OCI-LY3 (cell line): ENCODE measurements around the gene RIPK3.

Experiments
- EZH2phosphoT487 ChIP-seq: fragments of 200-600 bp; shearing (Covaris generic); IDR thresholded peaks from 2 replicates; pipeline ENCODE4 v1.6.1; 2018; ENCODE audit warnings: antibody characterized with exemption, mixed run types, low read depth
- TF ChIP-seq, protein P1 (sequence below): fragments of 200-600, 300-600 bp; sonication (generic); IDR thresholded peaks from 2 replicates; pipeline ENCODE4 v1.5.1; 2014; ENCODE audit warnings: antibody characterized with exemption, low read length, low read depth

DNA sequence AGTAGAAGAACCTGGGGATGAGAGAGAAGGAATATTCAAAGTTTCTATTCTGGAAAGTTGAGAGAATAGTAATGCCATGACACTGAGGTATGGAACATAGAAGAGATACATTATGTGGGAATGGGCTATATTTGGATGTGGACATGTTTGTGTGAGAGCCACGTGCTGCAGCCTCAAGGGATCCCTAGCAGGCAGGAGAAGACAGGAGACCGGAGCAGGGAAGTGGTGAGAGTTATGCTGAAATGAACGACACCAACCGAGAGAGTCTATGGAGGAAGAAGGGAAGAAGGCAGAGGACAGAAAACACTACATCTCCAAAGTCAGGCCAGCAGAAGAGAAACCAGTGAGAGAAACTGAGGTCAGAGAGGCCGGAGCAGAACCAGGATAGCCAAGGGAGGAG lies 10.0 kb upstream of the RIPK3 start:
- TF ChIP-seq, protein P1, sequence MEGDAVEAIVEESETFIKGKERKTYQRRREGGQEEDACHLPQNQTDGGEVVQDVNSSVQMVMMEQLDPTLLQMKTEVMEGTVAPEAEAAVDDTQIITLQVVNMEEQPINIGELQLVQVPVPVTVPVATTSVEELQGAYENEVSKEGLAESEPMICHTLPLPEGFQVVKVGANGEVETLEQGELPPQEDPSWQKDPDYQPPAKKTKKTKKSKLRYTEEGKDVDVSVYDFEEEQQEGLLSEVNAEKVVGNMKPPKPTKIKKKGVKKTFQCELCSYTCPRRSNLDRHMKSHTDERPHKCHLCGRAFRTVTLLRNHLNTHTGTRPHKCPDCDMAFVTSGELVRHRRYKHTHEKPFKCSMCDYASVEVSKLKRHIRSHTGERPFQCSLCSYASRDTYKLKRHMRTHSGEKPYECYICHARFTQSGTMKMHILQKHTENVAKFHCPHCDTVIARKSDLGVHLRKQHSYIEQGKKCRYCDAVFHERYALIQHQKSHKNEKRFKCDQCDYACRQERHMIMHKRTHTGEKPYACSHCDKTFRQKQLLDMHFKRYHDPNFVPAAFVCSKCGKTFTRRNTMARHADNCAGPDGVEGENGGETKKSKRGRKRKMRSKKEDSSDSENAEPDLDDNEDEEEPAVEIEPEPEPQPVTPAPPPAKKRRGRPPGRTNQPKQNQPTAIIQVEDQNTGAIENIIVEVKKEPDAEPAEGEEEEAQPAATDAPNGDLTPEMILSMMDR = no peak
- TF ChIP-seq EZH2phosphoT487 = no peak
